NCI-H510A treated with DMSO at 0.1 percent for 48 hours (cell line): ENCODE measurements around the gene FXYD6.
"Not testable (repeated sequence)": the region's sequence is repeated elsewhere in the genome, so short reads cannot be mapped to it uniquely, and the experiment has no call there.

Experiments
- DNase-seq: peaks from one replicate; lab custom pipeline; 2025; lab: John Stamatoyannopoulos, UW

The FXYD6 gene

GRCh38 chr11:117816846-117817367 lies 59.6 kb downstream of the FXYD6 start:
- DNase-seq = no peak

GRCh38 chr11:117816151-117816741 lies 60.2 kb downstream of the FXYD6 start:
- no peak for DNase-seq

GRCh38 chr11:117815262-117815803 lies 61.1 kb downstream of the FXYD6 start:
- no peak for DNase-seq

- peak; percentile 91 for DNase-seq
Measured at GRCh38 chr11:117814766-117815261, 61.6 kb downstream of the FXYD6 start.

GRCh38 chr11:117814204-117814765 lies 62.2 kb downstream of the FXYD6 start:
- DNase-seq = no peak

GRCh38 chr11:117810056-117810451 lies 66.4 kb downstream of the FXYD6 start:
- DNase-seq = not testable (repeated sequence)

GRCh38 chr11:117809236-117810055 lies 67.0 kb downstream of the FXYD6 start:
- DNase-seq = peak; percentile 83

- no peak for DNase-seq
Measured at GRCh38 chr11:117808784-117809183, 67.7 kb downstream of the FXYD6 start.

GRCh38 chr11:117807482-117808327 lies 68.8 kb downstream of the FXYD6 start:
- DNase-seq = peak; percentile 74

GRCh38 chr11:117806846-117807245 lies 69.6 kb downstream of the FXYD6 start:
- DNase-seq = no peak

- DNase-seq = no peak
Measured at GRCh38 chr11:117805045-117805444, 71.4 kb downstream of the FXYD6 start.

- no peak for DNase-seq
Measured at GRCh38 chr11:117803896-117804295, 72.6 kb downstream of the FXYD6 start.

GRCh38 chr11:117799634-117800033 lies 76.8 kb downstream of the FXYD6 start:
- DNase-seq = no peak

- no peak for DNase-seq
Measured at GRCh38 chr11:117796872-117797529, 79.5 kb downstream of the FXYD6 start, which contains the start of gene DSCAML1. TSS of gene DSCAML1 (minus strand) at chr11:117797216. CDS start at chr11:117797079, 137 bp downstream.

- no peak for DNase-seq
Measured at GRCh38 chr11:117796456-117796871, 80.0 kb downstream of the FXYD6 start.

GRCh38 chr11:117795638-117796455 lies 80.6 kb downstream of the FXYD6 start:
- DNase-seq = peak; percentile 73

GRCh38 chr11:117794772-117795629 lies 81.5 kb downstream of the FXYD6 start:
- DNase-seq = no peak

- no peak for DNase-seq
Measured at GRCh38 chr11:117794135-117794534, 82.3 kb downstream of the FXYD6 start.

GRCh38 chr11:117793583-117793982 lies 82.9 kb downstream of the FXYD6 start:
- DNase-seq = no peak
